Fibroblast of peridontal ligament (primary cell): Measurements from ENCODE around the gene ZNF618.
A peak's percentile ranks its signal among the peaks of the same experiment; 100 is the strongest.

Source experiments
- DNase-seq: peaks from one replicate; pipeline ENCODE4 v3.0.0-alpha.2; 2010; ENCODE audit errors: extremely low read depth

ZNF618 gene

DNA sequence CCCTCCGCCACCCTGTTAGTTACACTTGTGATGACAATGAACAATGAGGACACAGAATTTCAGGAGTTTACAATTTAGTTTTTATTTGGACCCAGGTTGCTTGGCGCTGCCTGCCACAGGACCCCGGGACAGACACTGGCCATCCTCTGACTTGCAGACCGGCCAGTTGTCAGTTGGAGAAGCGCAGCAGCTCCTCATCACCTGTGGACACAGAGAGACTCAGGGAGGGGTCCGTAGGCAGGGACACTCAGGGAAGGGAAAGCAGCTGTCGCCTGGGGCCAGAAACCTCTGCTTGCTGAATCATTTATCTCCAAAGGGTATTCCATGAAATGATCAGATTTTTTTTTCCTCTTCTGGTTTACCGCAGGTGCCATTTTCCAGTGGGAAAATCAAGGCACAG lies 184.0 kb downstream of the ZNF618 start:
- DNase-seq: no peak

DNA sequence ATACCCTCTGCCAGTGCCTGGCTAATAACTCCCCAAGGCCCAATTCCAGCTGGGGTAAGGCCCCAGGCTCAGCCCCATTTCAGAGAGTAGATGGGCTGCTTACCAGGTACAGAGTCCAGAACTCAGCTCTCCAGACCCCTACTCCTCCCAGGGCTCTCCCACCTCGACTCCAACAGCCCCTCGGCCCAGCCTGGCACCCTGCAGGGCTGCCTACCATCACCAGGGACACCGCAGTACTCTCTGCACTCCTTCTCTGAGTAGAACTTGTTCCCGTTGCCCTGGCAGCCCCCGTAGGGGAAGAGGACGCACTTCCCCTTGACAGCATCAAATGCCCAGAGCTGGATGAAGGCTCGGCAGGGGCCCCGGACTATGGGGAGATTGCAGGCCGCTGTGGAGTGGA lies 184.6 kb downstream of the ZNF618 start:
- DNase-seq: no peak

DNA sequence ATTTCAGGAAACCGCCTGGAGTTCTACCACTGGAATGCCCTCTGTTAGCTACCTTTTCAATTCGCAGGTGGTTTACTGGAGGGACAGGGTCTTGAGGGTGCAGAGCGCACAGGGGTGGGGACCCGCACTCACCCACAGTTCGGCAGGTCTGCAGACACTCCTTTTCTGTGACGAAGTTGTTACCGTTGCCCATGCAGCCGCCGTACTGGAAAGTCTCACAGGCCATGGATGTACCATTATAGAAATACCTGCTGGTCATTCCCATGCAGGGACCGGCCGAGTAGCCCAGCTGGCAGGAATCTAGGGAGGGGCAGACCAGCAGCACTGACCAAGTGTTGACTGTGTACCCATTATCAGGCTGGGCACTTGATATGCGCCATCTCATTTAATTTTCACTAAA lies 185.2 kb downstream of the ZNF618 start:
- DNase-seq: no peak

DNA sequence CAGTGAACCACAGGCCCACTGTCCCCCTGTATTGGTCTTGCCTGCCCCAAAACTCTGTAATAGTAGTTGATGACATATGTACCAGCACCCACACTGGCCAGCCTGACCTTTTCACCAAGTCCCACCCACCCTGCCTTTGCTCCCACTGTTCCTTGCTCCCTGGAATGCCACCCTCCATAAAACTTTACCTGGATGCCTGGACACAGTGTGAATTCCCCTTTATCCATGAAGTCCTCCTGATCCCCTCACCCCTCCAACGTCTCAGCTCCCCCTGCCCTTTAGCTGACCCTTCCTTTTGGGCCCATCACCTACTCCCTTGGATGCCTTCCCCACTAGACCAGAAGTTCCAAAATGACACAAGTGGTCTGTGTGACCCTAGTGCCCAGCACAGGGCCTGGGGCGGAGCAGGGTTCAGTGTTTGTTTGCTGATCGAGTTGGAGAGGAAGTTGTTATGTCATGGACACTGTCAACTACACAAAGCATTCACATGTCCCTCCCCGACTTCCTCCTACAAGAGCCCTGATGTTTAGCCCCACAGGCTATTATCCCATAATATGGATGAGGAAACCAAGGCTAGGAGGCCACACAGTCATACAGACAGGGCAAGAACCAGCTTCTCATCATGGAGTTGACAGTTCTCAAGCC lies 185.8 kb downstream of the ZNF618 start:
- no peak for DNase-seq

DNA sequence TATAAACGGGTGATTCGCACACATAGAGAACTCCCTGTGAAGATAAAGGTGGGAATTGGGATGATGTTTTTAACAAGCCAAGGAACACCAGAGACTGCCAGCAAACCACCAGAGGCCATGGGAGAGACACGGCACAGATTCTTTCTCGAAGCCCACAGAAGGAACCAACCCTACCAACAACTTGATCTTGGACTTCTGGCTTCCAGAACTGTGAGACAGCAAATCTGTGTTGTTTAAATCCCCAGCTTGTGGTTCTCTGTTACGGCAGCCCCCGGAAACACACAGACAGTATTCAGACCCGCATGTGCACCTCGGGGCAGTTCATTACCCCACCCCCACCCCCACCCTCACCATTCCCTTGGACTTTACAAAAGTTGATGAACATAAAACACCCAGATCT lies 189.2 kb downstream of the ZNF618 start:
- DNase-seq: no peak

DNA sequence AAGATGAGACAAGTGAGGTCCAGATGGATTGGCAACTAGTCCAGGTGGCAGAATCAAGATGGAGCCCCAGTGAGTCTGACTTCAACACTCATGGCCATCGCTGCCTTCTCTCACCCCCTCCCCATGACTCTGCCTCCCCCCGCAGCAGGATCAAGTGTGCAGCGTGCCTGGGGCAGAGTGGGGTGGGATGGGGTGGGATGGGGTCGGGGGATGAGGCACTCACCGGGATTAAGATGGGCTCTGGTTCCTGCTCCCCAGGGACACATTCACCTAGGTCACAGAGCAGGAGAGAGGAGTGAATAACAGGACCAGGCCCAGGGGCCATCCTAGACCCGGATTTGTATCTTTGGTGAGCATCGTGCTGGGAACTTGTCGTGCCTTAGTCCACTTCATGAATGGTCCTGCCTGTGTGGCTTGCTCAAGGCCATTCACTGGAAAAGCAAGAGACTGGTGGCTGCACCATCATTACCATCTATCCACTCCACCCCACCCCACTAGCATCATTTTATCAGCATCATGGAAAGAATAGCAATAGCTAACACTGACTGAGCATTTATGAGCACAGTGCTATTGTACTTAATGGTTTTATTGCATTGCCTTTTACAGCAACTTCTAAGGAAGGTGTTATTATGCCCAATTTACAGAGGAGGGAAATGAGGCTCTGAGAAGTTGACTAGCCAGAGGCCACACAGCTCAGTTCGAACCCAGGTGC lies 193.5 kb downstream of the ZNF618 start:
- DNase-seq: no peak

DNA sequence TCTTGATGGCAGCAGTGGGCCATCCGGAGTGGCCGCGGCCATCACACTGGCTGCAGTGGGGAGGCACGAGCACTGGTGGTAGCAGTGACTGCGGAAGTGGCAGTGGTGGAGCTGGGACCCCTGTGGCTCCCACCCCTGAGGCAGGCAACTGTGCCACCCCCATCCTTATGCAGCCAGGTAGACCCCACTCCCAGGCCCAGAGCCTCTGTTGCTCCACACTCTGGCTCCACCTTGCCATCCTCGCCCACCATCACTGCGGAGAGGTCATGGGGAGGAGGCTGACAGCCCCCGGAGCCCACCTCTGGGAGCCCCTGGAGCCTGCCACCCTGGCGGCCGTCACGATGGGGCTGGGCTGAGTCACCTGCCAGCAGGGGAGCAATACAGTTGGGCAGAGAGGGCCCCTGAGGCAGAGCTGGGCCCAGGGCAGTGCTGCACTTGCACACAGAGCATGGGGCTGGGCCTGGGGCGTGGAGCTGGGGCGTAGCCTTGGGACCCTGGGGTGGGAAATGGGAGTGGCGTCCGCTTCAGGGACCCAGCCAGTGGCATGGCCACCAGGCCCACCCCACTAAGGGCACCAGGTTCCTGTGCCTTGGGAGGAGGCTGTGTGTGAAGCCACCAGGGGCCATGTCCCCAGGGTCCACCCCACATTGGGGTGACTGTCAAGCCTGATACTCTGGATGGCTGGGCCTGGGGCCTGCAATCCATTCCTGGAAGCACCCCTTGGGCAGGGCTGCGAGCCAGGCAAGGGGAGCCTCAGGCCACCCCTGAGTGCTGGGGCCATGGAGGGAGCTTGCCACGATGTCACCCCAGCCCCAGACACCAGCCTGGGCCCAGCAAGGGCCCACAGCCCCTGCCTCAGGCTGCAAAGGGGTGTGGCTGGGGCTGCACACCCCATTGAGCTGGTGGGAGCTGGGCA lies 194.3 kb downstream of the ZNF618 start:
- no peak for DNase-seq

DNA sequence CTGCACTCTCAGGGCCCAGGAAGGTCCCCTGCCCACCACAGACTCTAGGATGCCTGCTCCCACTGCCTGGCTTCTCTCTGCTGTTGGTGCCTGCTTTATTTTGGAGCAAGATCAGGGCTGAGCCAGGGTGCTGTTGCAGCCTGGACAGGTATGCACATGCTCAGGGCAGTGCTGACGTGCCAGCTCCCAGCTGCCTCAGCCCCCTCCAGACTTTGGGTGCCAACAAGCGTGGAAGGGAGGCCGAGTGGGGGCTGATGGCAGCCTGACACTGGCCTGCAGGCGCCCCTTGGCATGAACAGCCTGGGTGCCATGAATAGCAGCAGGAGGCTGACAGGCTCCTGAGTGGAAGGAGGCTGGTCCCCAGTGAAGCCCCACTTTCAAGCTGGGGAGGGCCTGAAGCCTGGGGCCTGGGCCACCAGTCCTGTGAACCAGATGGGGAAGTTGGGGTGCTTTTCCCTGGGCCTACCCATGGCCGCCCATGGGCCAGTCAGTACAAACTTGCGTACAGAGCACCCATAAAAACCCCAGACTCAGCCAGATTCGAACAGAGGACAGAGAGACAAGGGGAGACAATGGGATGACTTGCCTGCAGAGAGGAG lies 195.2 kb downstream of the ZNF618 start:
- no peak for DNase-seq

DNA sequence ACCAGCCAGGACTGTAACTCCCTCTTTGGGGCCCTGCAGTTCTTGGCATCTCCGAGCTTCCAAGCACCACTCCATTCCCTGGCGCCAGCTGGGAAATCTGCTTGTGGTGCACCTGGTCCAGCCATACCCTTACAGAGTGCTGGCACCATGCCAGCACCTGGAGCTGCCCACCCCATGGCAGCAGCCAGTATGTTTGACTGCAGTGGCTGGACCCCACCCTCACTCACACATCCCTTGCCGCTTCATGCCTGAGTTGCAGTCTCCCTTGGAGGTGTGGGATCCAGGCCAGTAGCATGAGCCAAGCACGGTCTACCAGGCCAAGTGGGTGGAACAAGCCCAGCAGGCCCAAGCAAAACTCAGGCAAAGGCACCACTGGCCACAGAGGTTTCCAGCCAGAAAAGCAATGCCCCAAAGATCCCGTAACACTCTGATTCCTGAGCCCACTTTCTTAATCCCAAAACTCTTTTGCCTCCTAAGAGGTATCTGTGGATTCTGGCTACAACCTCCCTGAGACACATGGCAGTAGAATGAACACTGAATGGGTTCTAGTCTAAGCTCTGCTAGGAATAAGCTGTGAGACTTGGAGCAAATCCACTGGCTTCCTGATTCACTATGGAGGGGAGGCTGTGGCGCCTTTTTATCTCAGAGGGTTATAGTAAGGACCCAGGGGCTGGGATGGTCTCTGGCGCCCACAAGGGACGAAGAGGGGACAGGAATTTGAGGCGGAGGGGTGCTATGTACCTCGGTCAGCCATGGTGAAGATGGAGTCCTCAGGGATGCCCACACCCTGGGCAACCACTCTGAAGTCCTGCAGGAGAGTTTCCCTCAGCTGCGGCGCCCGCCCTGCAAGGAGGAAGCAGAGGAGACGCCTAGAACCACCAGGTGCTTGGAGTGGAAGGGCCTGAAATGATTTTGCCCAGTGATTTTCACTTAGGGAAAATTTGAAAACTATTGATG lies 196.4 kb downstream of the ZNF618 start:
- DNase-seq: peak; percentile 46

DNA sequence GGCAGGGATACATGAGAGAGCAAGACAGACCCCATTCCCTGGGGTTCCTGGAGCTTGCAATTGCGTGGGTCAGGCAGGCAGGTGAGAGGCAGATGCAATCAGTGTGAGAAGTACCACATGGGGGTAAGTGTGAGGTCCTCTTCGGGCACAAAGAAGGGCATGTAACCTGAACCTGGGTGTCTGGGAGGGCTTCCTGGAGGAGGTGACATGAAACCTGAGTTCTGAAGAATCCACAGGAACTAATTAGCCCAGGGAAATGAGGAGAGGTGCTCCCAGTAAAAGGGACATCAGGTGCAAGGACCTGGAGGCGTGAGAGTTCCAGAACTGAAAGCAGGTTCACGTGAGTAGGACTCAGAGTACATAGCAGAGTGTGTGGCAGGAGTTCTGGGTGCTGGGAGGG lies 199.5 kb downstream of the ZNF618 start:
- DNase-seq: no peak

DNA sequence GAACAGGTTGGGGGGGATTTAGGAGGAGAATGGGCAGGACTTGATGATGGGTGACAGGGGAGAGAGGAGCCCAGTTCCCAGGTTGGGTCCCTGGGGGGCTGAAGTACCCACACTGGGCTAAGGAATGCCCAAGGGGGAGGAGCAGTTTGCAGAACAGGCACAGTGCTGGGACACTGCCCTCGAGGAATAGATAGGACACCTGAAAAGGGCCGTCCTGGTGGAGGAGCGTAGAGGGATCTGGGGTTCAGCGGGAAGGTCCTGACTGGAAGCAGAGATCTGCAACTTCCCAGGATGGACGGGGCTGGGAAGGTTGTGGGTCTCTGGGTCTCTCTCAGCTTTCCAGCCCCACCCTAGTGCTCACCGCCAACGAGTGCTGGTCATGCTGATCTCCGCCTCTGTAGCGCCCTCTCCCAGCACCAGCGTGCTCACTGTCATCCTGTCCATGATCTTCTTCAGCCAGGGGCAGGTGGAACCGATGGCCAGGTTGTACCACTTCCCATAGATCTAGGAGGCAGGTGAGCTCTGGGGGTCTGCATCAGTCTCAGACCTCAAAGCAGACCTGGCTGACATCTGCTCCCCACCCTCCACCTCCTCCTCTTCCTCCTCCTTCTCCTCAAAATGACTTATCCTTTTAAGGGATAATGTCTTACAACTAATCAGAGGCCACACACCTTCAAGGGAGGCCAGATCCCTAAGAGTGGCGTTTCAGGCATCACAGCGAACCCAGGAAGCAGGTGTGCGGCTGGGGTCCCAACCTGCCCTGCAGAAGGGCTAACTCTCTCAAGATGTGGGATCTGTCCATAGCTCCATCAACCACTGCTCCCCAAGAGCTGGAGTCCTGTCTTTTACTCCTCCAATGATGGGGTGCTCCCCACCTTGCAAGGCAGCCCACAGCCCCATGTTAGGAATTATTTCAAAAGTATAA lies 200.4 kb downstream of the ZNF618 start:
- DNase-seq: no peak

DNA sequence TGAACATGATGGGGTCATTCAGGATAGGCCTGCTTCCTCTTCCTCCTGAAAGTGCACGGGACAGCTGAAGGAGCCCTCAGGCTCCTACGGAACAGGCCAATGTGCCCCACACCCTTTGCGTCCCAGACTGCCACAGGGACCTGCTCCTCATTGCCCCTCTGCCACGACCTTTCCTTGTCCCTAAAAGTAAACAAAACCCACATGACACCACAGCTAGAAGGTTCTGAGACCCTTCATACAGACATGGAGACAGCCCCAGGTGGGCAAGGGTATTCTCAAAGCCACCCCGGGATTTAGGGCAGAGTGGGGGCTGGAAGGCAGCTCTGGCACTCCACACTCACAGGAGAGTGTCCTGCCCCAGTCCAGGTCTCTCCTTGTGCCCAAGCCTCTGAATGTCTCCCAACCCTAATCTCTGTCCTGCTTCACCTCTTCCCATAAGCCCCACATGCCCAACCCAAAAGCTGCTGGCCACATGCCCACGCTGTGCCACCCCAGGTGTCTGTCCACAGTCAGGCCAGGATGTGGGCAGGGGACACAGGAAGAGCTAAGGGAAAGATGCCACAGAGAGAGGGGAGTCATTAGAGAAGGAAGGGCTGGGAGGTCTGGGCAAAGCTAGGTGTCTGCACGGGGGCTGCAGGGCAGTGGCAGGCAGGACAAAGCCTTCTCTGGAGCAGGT lies 201.2 kb downstream of the ZNF618 start:
- no peak for DNase-seq

DNA sequence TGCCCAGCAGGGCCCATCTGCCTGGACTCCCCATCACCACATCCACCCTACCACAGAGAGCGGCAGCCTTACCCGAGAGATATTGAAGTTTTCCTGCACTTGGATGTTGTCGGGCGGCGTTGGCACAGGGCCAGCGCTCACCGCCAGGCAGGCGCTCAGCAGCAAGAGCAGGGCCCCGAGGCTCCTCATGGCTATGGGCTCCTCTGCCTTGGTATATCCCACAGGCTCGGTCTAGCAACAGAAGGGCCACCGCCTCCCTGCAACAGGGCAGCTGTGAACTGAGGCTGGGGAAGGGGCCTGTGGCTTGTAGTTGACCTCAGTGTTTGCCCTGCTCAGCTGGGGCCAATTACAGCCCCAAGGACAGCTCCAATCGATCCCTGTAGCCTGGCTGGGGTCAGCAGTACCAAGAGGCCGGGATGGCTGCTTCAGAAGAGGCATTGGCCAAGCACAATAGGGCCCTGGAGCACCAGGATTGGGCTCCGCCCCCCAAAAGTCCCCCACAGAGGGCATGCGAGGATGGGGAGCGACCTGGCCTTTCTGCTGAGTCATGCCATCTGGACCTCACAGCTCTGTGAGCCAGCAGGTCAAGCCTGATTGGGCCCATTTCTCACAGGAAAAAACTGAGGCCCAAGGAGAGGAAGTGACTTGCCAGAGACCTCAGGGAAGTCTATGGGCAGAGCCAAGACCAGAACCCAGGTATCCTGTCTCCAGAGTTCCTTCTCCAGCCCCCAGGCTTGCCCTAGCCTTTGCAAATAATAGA lies 202.1 kb downstream of the ZNF618 start, which contains the start of gene AMBP:
TSS of gene AMBP (minus strand) at position 280 of the 760 bp plus-strand sequence. CDS start at position 189, 91 bp downstream.
- no peak for DNase-seq

DNA sequence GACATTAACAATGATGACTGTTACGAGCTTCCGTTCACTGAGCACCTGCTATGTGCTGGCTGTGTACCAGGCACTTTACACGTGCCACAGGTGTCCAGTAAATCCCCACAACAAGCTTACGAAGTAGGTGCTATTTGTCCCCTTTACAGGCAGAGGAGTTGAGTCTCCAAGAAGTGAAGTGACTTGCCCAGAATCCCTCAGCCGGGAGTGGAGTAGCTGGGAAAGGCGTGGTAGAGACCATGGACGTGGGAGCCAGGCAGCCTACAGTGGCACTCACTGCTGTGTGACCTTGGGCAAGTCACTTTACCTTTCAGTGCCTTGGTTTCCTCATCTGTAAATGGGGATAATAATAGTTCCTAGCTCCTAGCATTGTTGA lies 202.7 kb downstream of the ZNF618 start:
- no peak for DNase-seq

DNA sequence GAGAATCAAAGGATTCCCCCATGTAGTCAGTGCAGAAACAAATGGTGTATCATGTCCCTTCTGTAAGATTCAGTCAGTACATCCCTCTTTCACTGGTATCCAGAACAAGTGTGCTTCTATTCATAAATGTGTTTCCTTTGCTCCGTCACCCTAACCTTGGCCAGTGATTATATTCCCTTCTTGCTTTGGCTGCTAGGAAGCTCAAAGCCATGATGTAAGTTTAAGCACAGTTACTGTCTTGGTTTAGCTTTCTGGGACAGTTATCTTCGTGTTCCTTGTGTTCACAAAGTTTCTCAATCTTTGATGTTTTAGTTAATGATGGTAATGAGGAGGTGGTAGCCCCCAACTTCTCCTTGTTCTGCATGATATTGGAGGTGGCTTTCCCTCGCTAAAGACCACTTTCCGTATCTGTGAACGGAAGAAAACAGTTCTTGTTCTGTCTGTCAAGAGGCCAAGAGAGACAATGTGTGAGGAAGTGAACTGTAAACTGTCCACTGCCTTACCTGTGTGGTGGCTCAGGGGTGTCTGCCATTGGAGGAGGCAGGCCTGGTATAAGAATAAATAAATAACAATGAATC lies 204.2 kb downstream of the ZNF618 start:
- DNase-seq: no peak

DNA sequence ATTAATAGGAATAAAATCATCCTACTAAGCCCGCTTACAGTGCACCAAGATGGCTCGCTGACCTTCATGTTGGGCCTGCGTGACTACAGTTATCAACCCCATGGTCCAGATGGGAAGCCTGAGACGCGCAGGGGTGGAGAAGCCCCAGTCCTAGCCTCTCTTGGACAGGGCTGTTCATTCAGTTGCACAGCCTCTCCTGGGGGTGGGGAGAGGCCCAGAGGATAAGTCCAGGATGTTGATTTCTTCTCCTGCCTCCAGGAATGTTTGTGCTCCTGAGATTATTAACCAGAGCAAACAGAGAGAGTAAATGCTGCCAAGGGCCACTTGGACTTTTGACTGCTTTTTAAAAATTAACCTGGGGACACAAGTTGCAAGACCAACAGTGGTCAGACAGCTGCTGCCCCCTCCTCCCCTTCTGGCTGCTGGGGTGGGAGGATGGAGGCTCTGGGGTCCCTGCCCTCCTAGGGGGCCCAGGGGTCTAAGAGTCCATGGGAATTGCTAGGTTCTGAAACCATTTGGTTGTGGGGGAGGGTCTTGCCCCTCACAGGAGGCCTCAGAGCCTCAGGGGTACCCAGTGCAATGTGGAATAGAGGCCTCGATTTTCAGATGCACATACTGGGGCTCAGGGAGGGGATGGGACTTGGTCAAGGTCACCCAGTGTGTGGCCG lies 204.8 kb downstream of the ZNF618 start:
- no peak for DNase-seq

DNA sequence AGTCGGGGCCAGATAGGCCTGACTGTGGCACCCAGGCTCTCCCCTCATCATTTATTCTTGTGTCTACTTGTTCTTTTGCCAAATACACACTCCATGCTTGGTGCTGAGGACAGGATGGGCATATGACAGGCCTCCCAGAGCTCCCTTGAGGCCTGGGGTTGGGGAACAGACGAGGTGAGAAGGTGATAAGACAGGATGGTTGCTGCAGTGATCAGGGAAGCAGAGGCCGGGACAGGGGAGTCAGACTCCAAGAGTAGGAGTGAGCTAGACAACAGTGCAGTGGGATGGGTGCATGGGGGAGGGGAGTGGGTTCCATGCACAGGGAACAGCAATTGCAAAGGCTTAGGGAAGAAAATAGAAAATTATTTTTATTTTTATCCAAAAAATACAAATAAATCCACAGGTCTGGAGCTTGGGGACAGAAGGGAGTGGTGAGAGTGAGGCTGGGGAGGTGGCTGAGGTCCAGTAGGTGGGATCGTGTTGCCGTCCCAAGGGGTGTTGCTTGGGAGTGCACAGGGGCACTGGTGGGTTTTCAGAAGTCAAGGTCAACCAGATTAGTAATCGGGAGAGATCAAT lies 205.4 kb downstream of the ZNF618 start:
- DNase-seq: no peak
